T-helper 17 cell (primary cell): ENCODE data around the gene NR2F1-AS1. TPM values are rescaled to one million over a fixed set of nuclear protein-coding genes. Genes with fewer than 3 reads are reported as not detected.
"Not testable (repeated sequence)": the region's sequence is repeated elsewhere in the genome, so short reads cannot be mapped to it uniquely, and the experiment has no call there.

Experiments used
- ATAC-seq: fragments of 150-1000 bp; cut with Tn5 transposase; 2 replicates; pipeline ENCODE4 v1.10.0; 2021; ENCODE audit warnings: mild to moderate bottlenecking, moderate library complexity
- DNase-seq, 3 donors: peaks; one replicate each; pipeline versions ENCODE4 v3.0.0 to v3.0.0-alpha.2; 2020 to 2021
- H3K9me3 ChIP-seq: one replicate; pipeline ENCODE4 v1.7.0; 2013; ENCODE audit warnings: low read length, mild to moderate bottlenecking; ENCODE audit not compliant: control insufficient read depth, poor library complexity, severe bottlenecking
- H3K27ac Mint-ChIP-seq: one replicate; pipeline ENCODE4 v1.8.0; 2022; ENCODE audit warnings: mild to moderate bottlenecking, moderate library complexity, mixed read lengths
- H3K27me3 Mint-ChIP-seq: one replicate; pipeline ENCODE4 v1.8.0; 2022; ENCODE audit warnings: mixed read lengths
- H3K36me3 Mint-ChIP-seq: one replicate; pipeline ENCODE4 v1.8.0; 2022; ENCODE audit warnings: low read depth, mixed read lengths
- H3K4me1 Mint-ChIP-seq: one replicate; pipeline ENCODE4 v1.8.0; 2022; ENCODE audit warnings: mild to moderate bottlenecking, mixed read lengths
- H3K4me3 Mint-ChIP-seq: one replicate; pipeline ENCODE4 v1.8.0; 2022; ENCODE audit warnings: mild to moderate bottlenecking, moderate library complexity, mixed read lengths
- total RNA-seq, 4 donors: library from RNA in 2 of 4; stranded (reverse) in 2 of 4; gene quantifications; one replicate each; pipeline ENCODE4 v1.2.3 and lab custom pipeline; 2022 to 2026

Gene NR2F1-AS1
- total RNA-seq, 2 donors from 2014 or later = not detected

DNA sequence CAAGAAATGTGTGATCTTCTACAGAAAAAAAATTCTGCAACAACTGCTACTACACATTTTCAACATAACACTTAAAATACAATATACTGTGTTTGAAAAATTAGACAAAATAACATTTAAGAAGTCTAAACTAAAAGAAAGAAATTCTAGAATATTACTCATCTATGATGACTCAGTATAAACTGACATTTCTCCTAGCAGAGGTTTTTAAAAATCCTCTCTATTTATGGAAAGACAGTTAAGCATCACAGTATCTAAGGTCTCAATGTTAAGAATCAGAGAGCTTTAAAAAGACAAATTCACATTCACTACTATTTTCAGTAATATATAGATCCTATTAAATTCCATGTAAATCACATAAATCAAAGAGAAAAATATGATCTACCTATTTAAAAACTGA lies 61.3 kb downstream of the NR2F1-AS1 start:
- no peaks in the 10 kb centered on the region for H3K9me3 ChIP-seq
- Mint-ChIP-seq H3K4me3 (no peak overlapping the region), H3K27me3 (peaks cover 5% of the 10 kb centered on the region), H3K36me3 (no peaks in the 10 kb centered on the region), H3K27ac (no peak overlapping the region), H3K4me1 (no peaks in the 10 kb centered on the region)
- DNase-seq (no peak), ATAC-seq (no peak)

DNA sequence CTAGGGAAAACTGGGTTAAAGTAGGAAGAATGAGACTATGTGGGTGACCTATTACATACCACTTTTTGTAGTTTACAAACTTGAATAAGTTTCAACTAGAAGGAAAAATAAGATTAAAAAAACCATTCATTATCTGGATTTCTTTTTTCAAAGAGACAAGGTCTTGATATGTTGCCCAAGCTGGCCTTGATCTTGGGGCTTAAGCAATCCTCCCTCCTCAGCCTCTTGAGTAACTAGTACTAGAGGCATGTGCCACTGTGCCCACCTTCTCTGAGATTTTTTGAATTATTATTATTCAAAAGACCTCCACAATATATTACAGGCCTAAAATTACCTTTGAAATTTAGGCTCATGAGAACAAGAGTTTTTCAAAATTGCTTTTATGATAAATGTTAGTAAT lies 63.2 kb downstream of the NR2F1-AS1 start:
- Mint-ChIP-seq H3K4me3 (no peak overlapping the region), H3K36me3 (no peaks in the 10 kb centered on the region), H3K27me3 (peaks cover 5% of the 10 kb centered on the region), H3K27ac (no peak overlapping the region), H3K4me1 (no peaks in the 10 kb centered on the region)
- ATAC-seq = no peak
- no peak for DNase-seq
- H3K9me3 ChIP-seq = no peaks in the 10 kb centered on the region

DNA sequence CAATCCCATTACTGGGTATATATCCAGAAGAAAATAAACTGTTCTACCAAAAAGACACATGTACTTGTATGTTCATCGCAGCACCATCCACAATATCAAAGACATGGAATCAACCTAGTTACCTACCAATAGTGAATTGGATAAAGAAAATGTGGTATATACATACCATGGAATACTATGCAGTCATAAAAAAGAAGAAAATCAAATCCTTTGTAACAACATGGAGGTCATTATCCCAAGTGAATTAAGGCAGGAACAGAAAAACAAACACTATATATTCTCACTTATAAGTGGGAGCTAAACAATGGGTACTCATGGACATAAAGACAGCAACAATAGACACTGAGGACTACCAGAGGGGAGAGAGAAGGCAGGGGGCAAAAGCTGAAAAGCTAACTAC lies 67.7 kb downstream of the NR2F1-AS1 start:
- no peaks in the 10 kb centered on the region for H3K4me1 Mint-ChIP-seq
- H3K9me3 ChIP-seq = peaks cover 2% of the 10 kb centered on the region
- H3K36me3 Mint-ChIP-seq = no peaks in the 10 kb centered on the region
- ATAC-seq = no peak
- peaks cover 19% of the 10 kb centered on the region for H3K27me3 Mint-ChIP-seq
- no peak overlapping the region for H3K27ac Mint-ChIP-seq
- no peak overlapping the region for H3K4me3 Mint-ChIP-seq
- no peak for DNase-seq

DNA sequence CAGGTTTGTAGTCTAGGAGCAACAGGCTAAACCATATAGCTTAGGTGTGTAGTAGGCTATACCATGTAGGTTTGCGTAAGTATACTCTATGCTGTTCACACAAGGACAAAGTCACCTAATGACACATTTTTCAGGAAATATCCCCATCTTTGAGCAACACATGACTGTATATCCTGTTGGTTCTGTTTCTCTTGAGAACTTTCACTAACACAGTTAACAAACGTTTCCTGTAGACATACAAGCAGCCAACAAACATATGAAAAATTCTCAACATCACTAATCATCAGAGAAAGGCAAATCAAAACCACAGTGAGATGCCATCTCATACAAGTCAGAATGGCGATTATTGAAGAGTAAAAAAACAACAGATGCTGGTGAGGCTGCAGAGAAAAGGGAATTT lies 68.2 kb downstream of the NR2F1-AS1 start:
- no peak for DNase-seq
- Mint-ChIP-seq H3K27me3 (peaks cover 19% of the 10 kb centered on the region), H3K4me3 (no peak overlapping the region), H3K27ac (no peak overlapping the region), H3K36me3 (no peaks in the 10 kb centered on the region), H3K4me1 (no peaks in the 10 kb centered on the region)
- peaks cover 2% of the 10 kb centered on the region for H3K9me3 ChIP-seq
- no peak for ATAC-seq

DNA sequence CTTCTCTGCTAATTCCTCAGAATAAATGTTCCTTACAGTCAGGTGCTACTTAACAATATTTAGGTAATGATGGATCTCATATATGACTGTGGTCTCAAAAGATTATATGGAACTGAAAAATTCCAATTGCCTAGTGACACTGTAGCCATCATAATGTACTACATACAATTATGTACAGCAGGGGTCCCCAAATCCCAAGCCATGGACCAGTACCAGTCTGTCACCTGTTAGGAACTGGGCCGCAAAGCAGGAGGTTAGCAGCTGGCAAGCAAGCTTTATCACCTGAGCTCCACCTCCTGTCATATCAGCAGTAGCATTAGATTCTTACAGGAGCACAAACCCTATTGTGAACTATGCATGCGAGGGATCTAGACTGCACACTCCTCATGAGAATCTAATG lies 69.6 kb downstream of the NR2F1-AS1 start:
- H3K9me3 ChIP-seq = peaks cover 2% of the 10 kb centered on the region
- no peak overlapping the region for H3K27ac Mint-ChIP-seq
- no peak for ATAC-seq
- H3K4me3 Mint-ChIP-seq = no peak overlapping the region
- H3K36me3 Mint-ChIP-seq = no peaks in the 10 kb centered on the region
- H3K4me1 Mint-ChIP-seq = no peaks in the 10 kb centered on the region
- H3K27me3 Mint-ChIP-seq = peaks cover 19% of the 10 kb centered on the region
- no peak for DNase-seq

DNA sequence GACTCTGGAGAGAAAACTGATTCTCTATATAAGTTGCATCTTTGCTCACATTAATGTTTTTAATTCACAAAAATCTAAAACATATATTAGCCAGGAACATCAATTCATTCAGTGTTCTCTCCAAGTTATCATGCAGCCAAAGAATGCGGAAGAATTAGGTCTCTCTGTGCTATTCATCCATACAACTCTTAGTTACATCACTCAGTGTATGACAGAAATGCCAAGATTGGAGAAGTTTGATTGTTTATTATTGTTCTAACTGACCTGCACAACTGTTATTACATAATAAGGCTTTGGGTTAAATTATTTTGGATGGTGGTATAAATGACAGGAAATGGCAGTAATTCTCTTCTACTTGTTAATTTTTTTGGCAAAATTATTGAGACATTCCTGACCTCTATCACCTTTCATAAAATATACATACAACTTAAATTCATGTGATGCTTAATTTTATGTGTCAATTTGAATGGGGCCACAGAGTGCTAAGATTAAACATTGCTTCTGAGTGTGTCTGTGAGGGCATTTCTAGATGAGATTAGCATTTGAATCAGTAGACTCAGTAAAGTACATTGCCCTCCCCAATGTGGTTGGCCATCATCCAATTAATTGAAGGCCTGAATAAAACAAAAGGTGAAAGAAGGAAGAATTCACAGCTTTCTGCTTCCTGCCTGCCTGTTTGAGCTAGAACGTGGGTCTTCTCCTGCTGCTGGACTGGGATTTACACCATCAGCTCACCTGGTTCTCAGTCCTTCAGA lies 70.2 kb downstream of the NR2F1-AS1 start:
- Mint-ChIP-seq H3K36me3 (no peaks in the 10 kb centered on the region), H3K4me3 (no peak overlapping the region), H3K27me3 (peaks cover 19% of the 10 kb centered on the region), H3K4me1 (no peaks in the 10 kb centered on the region), H3K27ac (no peak overlapping the region)
- ATAC-seq (no peak), DNase-seq (no peak)
- peaks cover 2% of the 10 kb centered on the region for H3K9me3 ChIP-seq

DNA sequence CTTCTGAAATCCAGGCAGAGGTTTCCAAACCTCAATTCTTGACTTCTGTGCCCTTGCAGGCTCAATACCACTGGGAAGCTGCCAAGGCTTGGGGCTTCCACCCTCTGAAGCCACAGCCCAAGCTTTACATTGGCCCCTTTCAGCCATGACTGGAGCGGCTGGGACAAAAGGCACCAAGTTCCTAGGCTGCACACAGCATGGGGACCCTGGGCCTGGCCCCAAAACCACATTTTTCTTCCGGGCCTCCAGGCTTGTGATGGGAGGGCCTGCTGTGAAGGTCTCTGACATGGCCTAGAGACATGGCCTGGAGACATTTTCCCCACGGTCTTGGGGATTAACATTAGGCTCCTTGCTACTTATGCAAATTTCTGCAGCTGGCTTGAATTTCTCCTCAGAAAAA lies 75.5 kb downstream of the NR2F1-AS1 start:
- H3K9me3 ChIP-seq, H3K36me3 Mint-ChIP-seq, H3K4me1 Mint-ChIP-seq, H3K27ac Mint-ChIP-seq, DNase-seq, H3K4me3 Mint-ChIP-seq, ATAC-seq: not testable (repeated sequence)
- peaks cover 10% of the 10 kb centered on the region for H3K27me3 Mint-ChIP-seq

DNA sequence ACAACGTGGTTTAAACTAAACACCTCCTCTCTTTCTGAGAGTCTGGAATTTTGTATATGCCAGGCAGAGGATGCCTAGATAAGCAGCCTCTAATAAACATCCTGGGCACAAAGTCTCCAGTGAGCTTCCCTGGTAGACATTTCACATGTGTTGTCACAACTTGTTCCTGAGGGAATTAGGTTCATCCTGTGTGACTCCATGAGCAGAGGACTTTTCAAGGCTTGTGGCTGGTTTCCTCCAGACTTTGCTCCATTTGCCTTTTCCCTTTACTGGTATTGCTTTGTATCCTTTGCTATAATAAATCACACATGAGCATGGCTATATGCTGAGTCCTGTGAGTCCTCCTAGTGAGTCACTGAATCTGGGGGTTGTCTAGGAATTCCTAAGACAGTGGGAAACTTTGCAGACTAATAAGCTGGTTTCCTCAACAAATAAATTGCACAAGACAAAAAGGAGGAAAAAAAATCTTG lies 77.4 kb downstream of the NR2F1-AS1 start:
- Mint-ChIP-seq H3K4me3 (no peak overlapping the region), H3K27me3 (peaks cover 6% of the 10 kb centered on the region), H3K36me3 (no peaks in the 10 kb centered on the region), H3K4me1 (no peaks in the 10 kb centered on the region), H3K27ac (no peak overlapping the region)
- no peaks in the 10 kb centered on the region for H3K9me3 ChIP-seq
- DNase-seq (no peak), ATAC-seq (no peak)

DNA sequence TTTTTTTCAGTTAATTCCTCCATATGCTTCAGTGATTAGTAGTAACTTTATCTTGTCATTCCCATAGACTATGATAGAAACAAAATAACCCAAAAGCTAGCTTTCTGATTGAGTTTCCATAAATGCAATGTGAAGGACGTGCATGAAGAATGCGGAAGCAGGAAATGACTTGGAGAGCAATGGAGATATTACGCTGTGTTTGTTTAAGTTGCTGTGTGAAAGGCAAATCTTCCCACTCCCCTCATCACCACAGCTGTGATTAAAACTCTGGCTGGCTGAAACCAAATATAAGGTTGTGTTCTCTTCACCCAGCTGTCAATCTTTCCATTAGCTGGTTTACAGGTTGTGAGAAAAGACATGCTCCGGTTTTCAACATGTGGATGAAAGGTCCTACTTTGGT lies 83.9 kb downstream of the NR2F1-AS1 start:
- DNase-seq (no peak), ATAC-seq (no peak)
- Mint-ChIP-seq H3K27me3 (peaks cover 6% of the 10 kb centered on the region), H3K4me1 (no peaks in the 10 kb centered on the region), H3K27ac (no peak overlapping the region), H3K4me3 (no peak overlapping the region), H3K36me3 (no peaks in the 10 kb centered on the region)
- no peaks in the 10 kb centered on the region for H3K9me3 ChIP-seq

DNA sequence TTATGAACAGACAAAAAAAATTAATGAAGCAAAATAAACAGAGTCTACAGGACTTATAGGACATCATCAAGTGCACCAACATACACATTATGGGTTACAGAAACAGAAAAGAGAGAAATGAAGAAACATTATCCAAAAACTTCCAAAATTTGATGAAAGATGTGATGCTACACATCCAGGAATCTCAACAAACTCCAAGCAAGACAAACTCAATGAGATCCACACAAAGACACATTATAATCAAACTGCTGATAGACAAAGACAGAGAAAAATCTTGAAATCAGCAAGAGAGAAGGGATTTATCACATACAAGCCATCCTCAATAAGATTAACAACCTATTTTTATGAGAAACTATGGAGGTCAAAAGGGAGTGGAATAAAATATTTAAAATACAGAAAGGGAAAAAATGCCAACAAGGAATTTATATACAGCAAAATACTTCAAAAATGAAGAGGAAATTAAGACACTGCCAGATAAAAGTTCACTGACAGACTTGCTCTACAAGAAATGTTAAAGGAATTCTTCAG lies 101.0 kb downstream of the NR2F1-AS1 start:
- no peaks in the 10 kb centered on the region for H3K27me3 Mint-ChIP-seq
- peaks cover 2% of the 10 kb centered on the region for H3K36me3 Mint-ChIP-seq
- no peak overlapping the region for H3K4me3 Mint-ChIP-seq
- no peak overlapping the region for H3K27ac Mint-ChIP-seq
- DNase-seq (no peak), ATAC-seq (no peak)
- no peaks in the 10 kb centered on the region for H3K4me1 Mint-ChIP-seq
- no peaks in the 10 kb centered on the region for H3K9me3 ChIP-seq

DNA sequence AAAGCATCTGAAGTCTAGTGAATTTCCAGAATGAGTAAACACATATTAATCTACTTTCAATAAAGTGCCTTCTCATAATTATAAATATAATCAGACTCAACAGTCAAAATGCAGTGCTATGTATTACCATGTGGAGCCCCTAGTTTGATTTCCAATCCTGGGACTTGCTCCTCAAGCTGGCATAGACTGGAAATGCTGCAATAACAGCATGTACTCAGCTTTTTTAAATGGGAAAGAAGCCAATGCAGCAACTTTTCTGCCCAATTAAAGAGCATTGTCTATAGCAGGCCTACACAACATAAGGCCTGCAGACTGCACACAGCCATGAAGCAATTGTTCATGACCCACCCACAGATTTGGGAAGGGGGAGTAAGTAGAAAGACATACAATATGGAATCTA lies 103.2 kb downstream of the NR2F1-AS1 start:
- H3K4me3 Mint-ChIP-seq = no peak overlapping the region
- no peaks in the 10 kb centered on the region for H3K27me3 Mint-ChIP-seq
- no peaks in the 10 kb centered on the region for H3K4me1 Mint-ChIP-seq
- ATAC-seq (no peak), DNase-seq (no peak)
- H3K9me3 ChIP-seq = no peaks in the 10 kb centered on the region
- H3K36me3 Mint-ChIP-seq = no peaks in the 10 kb centered on the region
- no peak overlapping the region for H3K27ac Mint-ChIP-seq

DNA sequence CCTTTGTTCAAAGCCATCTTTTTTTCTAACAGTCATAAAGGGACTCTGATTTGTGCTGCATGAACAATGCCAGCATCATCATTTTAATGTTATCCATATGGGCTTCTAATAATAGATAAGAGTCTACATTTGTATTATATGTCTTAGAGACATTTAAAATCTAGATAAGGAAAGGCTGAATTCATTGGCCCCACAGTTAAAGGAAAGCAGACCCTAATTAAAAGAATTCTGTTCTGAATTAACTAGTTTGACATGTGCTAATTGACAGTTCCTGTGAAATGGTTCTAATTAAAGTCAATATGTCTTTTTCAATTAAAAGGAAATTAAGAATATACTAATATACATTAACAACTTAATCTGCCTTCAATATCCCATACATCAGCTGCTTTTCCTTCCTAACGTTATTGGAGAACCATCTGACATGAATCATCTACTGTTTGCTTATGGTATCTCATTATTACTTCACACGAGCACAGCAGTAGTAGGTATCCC lies 104.7 kb downstream of the NR2F1-AS1 start:
- ATAC-seq = no peak
- Mint-ChIP-seq H3K27me3 (no peaks in the 10 kb centered on the region), H3K36me3 (no peaks in the 10 kb centered on the region), H3K4me3 (no peak overlapping the region), H3K4me1 (no peaks in the 10 kb centered on the region), H3K27ac (no peak overlapping the region)
- DNase-seq = no peak
- no peaks in the 10 kb centered on the region for H3K9me3 ChIP-seq

DNA sequence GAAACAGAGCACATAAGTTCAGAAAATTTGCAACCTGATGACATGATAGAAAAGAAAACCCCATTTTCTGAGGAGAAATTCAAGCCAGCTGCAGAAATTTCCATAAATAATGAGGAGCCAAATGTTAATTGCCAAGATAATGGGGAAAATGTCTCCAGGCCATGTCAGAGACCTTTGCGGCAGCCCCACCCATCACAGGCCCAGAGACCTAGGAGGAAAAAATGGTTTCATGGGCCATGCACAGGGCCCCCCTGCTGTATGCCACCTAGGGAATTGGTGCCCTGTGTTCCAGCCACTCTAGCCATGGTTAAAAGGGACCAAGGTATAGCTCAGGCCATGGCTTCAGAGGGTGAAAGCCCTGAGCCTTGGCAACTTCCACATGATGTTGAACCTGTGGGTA lies 118.1 kb downstream of the NR2F1-AS1 start:
- H3K9me3 ChIP-seq = no peaks in the 10 kb centered on the region
- no peak overlapping the region for H3K27ac Mint-ChIP-seq
- H3K4me1 Mint-ChIP-seq = no peaks in the 10 kb centered on the region
- DNase-seq = no peak
- ATAC-seq = no peak
- peaks cover under 1% of the 10 kb centered on the region for H3K27me3 Mint-ChIP-seq
- H3K4me3 Mint-ChIP-seq = no peak overlapping the region
- no peaks in the 10 kb centered on the region for H3K36me3 Mint-ChIP-seq

DNA sequence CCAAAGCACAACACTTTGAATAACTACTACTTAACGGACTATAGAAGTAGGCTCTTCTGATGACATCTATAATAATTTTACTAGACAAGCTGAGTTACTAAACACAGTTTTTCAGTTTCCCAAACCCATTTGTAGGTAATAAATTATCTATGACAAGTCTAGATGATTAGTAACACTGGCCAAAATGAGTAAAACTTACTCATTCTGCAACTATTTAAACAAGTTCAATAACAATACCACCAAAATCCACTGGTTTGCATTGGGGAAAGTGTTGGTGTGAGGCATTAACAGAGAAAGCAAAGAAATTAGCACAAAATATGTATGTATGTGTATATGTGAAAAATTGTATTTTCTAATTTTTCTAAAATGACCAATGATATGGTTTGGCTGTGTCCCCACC lies 119.3 kb downstream of the NR2F1-AS1 start:
- ATAC-seq (no peak), DNase-seq (no peak)
- no peaks in the 10 kb centered on the region for H3K9me3 ChIP-seq
- Mint-ChIP-seq H3K36me3 (no peaks in the 10 kb centered on the region), H3K4me1 (no peaks in the 10 kb centered on the region), H3K27ac (no peak overlapping the region), H3K27me3 (peaks cover 5% of the 10 kb centered on the region), H3K4me3 (no peak overlapping the region)
